K562 (cell line): ENCODE results near the gene FMOD. TPM values are rescaled to one million over a fixed set of nuclear protein-coding genes. Genes with fewer than 3 reads are reported as not detected.
A peak's percentile ranks its signal among the peaks of the same experiment; 100 is the strongest.

Experiments used
- ATF3 ChIP-seq, 2 experiments: fragments of 450-650 bp in 1 of 2; sonication (generic) in 1 of 2; formaldehyde crosslinking in 1 of 2; IDR thresholded peaks in 1 of 2; conservative IDR thresholded peaks in 1 of 2; 2 replicates each; pipeline versions ENCODE4 v1.6.1 to v1.8.1; 2016 to 2023; ENCODE audit warnings: mild to moderate bottlenecking in 2 of 2, moderate library complexity in 2 of 2, inconsistent platforms in 1 of 2, missing genetic modification reagents in 1 of 2
- CC2D1A ChIP-seq: fragments of 450-650 bp; IDR thresholded peaks from 2 replicates; pipeline ENCODE4 v1.6.1; 2017; ENCODE audit warnings: mild to moderate bottlenecking
- NFE2 ChIP-seq: IDR thresholded peaks from 2 replicates; pipeline ENCODE4 v1.6.1; 2014; ENCODE audit warnings: antibody characterized with exemption, low read depth
- RBBP5 ChIP-seq: fragments of 200-600 bp; sonication (generic); IDR thresholded peaks from 2 replicates; pipeline ENCODE4 v1.6.1; 2012; ENCODE audit warnings: borderline replicate concordance, mild to moderate bottlenecking, low read length, control low read depth, inconsistent platforms; ENCODE audit not compliant: insufficient read depth, poor library complexity, severe bottlenecking
- RREB1 ChIP-seq: fragments of 250-450 bp; sonication (Bioruptor Pico); IDR thresholded peaks from 2 replicates; pipeline ENCODE4 v1.4.0; 2020
- SP1 ChIP-seq: sonication (generic); formaldehyde crosslinking; IDR thresholded peaks from 2 replicates; pipeline ENCODE4 v1.8.1; 2022; ENCODE audit warnings: mild to moderate bottlenecking, missing genetic modification reagents
- SRSF1 ChIP-seq: fragments of 200-400 bp; formaldehyde crosslinking; IDR thresholded peaks from 2 replicates; pipeline ENCODE4 v1.6.1; 2017; ENCODE audit warnings: mild to moderate bottlenecking, low read depth, low read length, moderate library complexity
- SRSF9 ChIP-seq: fragments of 200-400 bp; formaldehyde crosslinking; IDR thresholded peaks from 2 replicates; pipeline ENCODE4 v1.6.1; 2017; ENCODE audit warnings: low read depth, low read length, borderline replicate concordance
- TARDBP ChIP-seq: fragments of 450-650 bp; IDR thresholded peaks from 2 replicates; pipeline ENCODE4 v1.6.1; 2016
- VEZF1 ChIP-seq: fragments of 200-800 bp; sonication (Bioruptor generic); IDR thresholded peaks from 2 replicates; pipeline ENCODE4 v1.6.1; 2017; ENCODE audit warnings: missing genetic modification characterization, missing compliant biosample characterization
- ZBTB1 ChIP-seq: sonication (generic); formaldehyde crosslinking; IDR thresholded peaks from 2 replicates; pipeline ENCODE4 v1.8.1; 2023; ENCODE audit warnings: missing genetic modification reagents, low read depth, mild to moderate bottlenecking, borderline replicate concordance
- polyA plus RNA-seq, 8 experiments: library from polyadenylated mRNA; depleted of rRNA in 4 of 8; stranded (reverse) in 5 of 8; unstranded in 3 of 8; fragments of >200 nt; fragmentation: Nextera tagmentation in 2 of 8; fragmentation: Illumina TruSeq in 1 of 8; extraction: Ambion mirVana in 2 of 8; extraction: Trizol in 1 of 8; gene quantifications; 2 replicates each; pipeline versions ENCODE4 v1.2.1 to v1.2.3, GENCODE V29; 2011 to 2014; ENCODE audit warnings: inconsistent platforms in 1 of 8, missing spikeins in 1 of 8
- total RNA-seq, 7 experiments: library from RNA; depleted of rRNA in 6 of 7; stranded (reverse); fragments of >200 nt in 6 of 7; fragmentation: Illumina TruSeq in 2 of 7; extraction: Trizol in 2 of 7; gene quantifications; 2 replicates each; pipeline versions ENCODE4 v1.2.1 to v1.2.3, GENCODE V29; 2011 to 2021; ENCODE audit warnings: low replicate concordance in 1 of 7
- TF ChIP-seq, protein P1 (sequence below): fragments of 250-450 bp; sonication (Bioruptor Pico); IDR thresholded peaks from 2 replicates; pipeline ENCODE4 v1.8.0; 2021; ENCODE audit warnings: moderate library complexity, mild to moderate bottlenecking, inconsistent platforms
- TF ChIP-seq, protein P2 (sequence below): IDR thresholded peaks from 3 replicates; pipeline ENCODE4 v1.6.1; 2011; ENCODE audit warnings: borderline replicate concordance, mild to moderate bottlenecking; ENCODE audit not compliant: insufficient read length, insufficient read depth

The FMOD gene
- total and polyA plus RNA-seq, 9 of the 15 experiments (the other 6 are each of a cell fraction or from before 2014, with no cell fraction given), result 0.03 to 0.13 (median 0.03) TPM; not detected in 6

GRCh38 chr1:203311368-203312301 is 39.3 kb downstream of the FMOD start (continued):
- no peak for TF ChIP-seq RREB1 (CRISPR knock-in tag)
- TF ChIP-seq ATF3 (IDR thresholded peaks at IDR 0.05), result 0 out of 2 replicates have a peak, but pooled peaks have one; percentile 16
- peak; percentile 47; the same call in 1 of the 2 replicates for TF ChIP-seq ATF3 (CRISPR knock-in tag; conservative IDR thresholded peaks at IDR 0.05)
- TF ChIP-seq CC2D1A, result peak; percentile 93; the same call in 1 of the 2 replicates
- TF ChIP-seq ZBTB1 (CRISPR knock-in tag), result no peak
- TF ChIP-seq VEZF1 (CRISPR knock-in tag), result peak; percentile 83
- TF ChIP-seq TARDBP, result no peak
- TF ChIP-seq, protein P1, sequence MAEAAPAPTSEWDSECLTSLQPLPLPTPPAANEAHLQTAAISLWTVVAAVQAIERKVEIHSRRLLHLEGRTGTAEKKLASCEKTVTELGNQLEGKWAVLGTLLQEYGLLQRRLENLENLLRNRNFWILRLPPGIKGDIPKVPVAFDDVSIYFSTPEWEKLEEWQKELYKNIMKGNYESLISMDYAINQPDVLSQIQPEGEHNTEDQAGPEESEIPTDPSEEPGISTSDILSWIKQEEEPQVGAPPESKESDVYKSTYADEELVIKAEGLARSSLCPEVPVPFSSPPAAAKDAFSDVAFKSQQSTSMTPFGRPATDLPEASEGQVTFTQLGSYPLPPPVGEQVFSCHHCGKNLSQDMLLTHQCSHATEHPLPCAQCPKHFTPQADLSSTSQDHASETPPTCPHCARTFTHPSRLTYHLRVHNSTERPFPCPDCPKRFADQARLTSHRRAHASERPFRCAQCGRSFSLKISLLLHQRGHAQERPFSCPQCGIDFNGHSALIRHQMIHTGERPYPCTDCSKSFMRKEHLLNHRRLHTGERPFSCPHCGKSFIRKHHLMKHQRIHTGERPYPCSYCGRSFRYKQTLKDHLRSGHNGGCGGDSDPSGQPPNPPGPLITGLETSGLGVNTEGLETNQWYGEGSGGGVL (CRISPR knock-in tag), result no peak
- TF ChIP-seq SRSF9, result no peak
- TF ChIP-seq RBBP5, result no peak
- TF ChIP-seq SP1, result no peak; the same call in 1 of the 2 replicates
- no peak for TF ChIP-seq SRSF1
- TF ChIP-seq, protein P2, sequence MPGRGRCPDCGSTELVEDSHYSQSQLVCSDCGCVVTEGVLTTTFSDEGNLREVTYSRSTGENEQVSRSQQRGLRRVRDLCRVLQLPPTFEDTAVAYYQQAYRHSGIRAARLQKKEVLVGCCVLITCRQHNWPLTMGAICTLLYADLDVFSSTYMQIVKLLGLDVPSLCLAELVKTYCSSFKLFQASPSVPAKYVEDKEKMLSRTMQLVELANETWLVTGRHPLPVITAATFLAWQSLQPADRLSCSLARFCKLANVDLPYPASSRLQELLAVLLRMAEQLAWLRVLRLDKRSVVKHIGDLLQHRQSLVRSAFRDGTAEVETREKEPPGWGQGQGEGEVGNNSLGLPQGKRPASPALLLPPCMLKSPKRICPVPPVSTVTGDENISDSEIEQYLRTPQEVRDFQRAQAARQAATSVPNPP, result no peak
- TF ChIP-seq NFE2, result peak; percentile 77
